ENCODE data around the gene GRIK4.

Gene GRIK4

DNA sequence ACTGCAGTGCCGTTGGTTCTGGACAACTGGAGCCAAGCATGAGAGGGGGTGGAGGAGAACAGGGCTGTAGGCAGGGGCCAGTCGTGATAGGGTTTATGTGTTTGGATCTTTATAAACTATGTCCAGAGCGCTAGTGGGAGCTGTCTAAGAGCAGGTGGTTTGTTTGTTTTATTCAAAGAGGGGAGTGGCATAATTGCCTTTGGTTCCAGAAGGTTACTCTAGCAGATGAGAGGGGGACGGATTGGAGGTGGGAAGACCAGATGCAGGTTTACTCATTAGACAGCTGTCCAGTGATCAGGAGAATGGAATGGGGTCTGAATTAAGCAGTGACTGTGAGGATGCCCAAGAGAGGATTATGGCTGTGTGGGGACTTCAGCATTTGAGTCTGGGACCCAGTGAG lies 403.1 kb downstream of the GRIK4 start:
- TF ChIP-seq, protein P1, sequence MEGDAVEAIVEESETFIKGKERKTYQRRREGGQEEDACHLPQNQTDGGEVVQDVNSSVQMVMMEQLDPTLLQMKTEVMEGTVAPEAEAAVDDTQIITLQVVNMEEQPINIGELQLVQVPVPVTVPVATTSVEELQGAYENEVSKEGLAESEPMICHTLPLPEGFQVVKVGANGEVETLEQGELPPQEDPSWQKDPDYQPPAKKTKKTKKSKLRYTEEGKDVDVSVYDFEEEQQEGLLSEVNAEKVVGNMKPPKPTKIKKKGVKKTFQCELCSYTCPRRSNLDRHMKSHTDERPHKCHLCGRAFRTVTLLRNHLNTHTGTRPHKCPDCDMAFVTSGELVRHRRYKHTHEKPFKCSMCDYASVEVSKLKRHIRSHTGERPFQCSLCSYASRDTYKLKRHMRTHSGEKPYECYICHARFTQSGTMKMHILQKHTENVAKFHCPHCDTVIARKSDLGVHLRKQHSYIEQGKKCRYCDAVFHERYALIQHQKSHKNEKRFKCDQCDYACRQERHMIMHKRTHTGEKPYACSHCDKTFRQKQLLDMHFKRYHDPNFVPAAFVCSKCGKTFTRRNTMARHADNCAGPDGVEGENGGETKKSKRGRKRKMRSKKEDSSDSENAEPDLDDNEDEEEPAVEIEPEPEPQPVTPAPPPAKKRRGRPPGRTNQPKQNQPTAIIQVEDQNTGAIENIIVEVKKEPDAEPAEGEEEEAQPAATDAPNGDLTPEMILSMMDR (conservative IDR thresholded peaks at IDR 0.05; ENCODE audit: low read depth, low read length) = no peak
- Histone ChIP-seq H2AFZ (ENCODE audit: low read depth) (no peak overlapping the region), H3K4me3 (IDR thresholded peaks at IDR 0.05; ENCODE audit: insufficient read depth, low read depth, low read length) (no peak overlapping the region), H3K27me3 (ENCODE audit: insufficient read depth, low read depth) (no peaks in the 10 kb centered on the region), H3K27ac (no peak overlapping the region), H3K36me3 (ENCODE audit: insufficient read depth) (no peaks in the 10 kb centered on the region), H3K9ac (no peak overlapping the region), H3K4me1 (ENCODE audit: low read depth, poor library complexity, severe bottlenecking) (no peaks in the 10 kb centered on the region), H4K20me1 (ENCODE audit: insufficient read depth) (no peaks in the 10 kb centered on the region), H3K79me2 (ENCODE audit: insufficient read depth, low read depth) (no peaks in the 10 kb centered on the region), H3K4me2 (no peak overlapping the region)

DNA sequence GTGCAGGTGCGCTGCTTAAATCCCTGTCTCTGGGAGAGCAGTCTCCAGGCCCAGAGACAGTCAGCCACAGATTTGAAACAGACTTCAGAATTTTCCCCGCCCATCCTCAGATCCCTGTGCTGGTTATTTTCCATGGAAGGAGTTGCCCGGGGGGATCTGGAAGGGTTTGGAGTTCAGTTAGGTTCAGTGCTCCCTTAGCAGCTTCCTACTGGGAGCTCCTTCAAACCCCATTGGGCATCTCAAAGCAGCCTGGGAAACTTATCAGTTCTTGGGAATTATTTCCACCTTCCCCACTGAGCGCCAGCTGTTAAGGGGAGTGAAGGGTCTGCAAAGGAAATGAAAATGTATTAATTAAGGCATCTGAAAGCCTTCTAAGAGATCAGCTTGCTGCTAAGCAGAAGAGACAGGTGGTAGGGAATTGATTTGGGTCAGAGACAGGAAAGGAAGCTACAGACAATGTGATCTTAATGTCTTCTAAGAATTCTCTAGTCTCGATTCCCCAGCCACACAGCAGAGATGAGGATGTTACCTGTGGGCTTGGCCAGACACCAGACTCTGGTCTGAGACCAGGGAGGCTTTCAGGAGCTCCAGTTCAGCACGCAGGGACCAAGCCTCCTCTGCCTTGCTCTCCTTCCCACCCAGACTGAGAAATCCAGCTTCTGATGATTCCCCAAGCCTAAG lies 406.2 kb downstream of the GRIK4 start:
- Histone ChIP-seq H3K36me3 (ENCODE audit: insufficient read depth) (no peaks in the 10 kb centered on the region), H3K79me2 (ENCODE audit: insufficient read depth, low read depth) (no peaks in the 10 kb centered on the region), H4K20me1 (ENCODE audit: insufficient read depth) (no peaks in the 10 kb centered on the region), H3K27me3 (ENCODE audit: insufficient read depth, low read depth) (no peaks in the 10 kb centered on the region), H2AFZ (ENCODE audit: low read depth) (no peak overlapping the region), H3K4me1 (ENCODE audit: low read depth, poor library complexity, severe bottlenecking) (no peaks in the 10 kb centered on the region), H3K4me3 (IDR thresholded peaks at IDR 0.05; ENCODE audit: insufficient read depth, low read depth, low read length) (no peak overlapping the region), H3K4me2 (no peak overlapping the region), H3K9ac (no peak overlapping the region), H3K27ac (no peak overlapping the region)
- TF ChIP-seq, protein P1 (conservative IDR thresholded peaks at IDR 0.05; ENCODE audit: low read depth, low read length) = no peak

DNA sequence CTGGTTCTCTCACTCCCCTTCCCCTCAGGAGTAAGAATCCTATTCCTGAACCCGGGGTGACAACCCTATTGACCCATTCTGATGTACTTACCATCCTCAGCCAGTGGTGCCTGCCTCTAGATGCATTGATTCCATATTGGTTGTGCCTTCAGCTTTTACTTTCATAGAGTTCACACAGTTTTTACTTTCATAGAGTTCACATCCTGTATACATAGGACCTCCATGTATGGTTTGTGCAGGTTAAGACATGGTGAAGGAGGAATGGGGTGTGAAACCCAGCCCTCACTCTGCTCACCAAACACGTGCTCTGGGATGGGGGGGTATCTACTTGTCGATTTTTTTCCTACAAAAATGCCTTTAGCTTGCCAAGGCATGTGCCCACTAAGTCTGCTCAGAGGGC lies 406.7 kb downstream of the GRIK4 start:
- TF ChIP-seq, protein P1 (conservative IDR thresholded peaks at IDR 0.05; ENCODE audit: low read depth, low read length) = no peak
- Histone ChIP-seq H3K9ac (no peak overlapping the region), H3K79me2 (ENCODE audit: insufficient read depth, low read depth) (no peaks in the 10 kb centered on the region), H3K4me1 (ENCODE audit: low read depth, poor library complexity, severe bottlenecking) (no peaks in the 10 kb centered on the region), H3K27me3 (ENCODE audit: insufficient read depth, low read depth) (no peaks in the 10 kb centered on the region), H3K27ac (no peak overlapping the region), H3K4me3 (IDR thresholded peaks at IDR 0.05; ENCODE audit: insufficient read depth, low read depth, low read length) (no peak overlapping the region), H3K36me3 (ENCODE audit: insufficient read depth) (no peaks in the 10 kb centered on the region), H2AFZ (ENCODE audit: low read depth) (no peak overlapping the region), H3K4me2 (no peak overlapping the region), H4K20me1 (ENCODE audit: insufficient read depth) (no peaks in the 10 kb centered on the region)

DNA sequence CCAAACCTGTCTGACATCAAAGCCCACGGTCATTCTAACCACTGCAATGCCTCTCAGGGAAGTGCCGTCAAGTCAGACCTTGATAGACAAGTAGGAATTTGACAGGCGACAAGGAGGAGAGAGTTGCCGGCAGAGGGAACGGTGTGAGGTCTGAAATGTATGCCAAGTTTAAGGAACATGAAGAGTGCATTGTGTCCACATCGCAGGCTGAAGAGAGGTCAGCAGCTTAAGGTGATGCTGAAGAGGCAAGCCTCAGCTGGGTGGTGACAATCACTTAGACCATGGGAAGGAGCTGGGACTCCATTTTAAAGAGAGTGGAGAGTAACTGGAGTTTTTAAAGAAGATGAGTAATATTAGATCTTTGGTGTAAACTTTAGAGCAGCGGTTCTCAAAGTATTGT lies 407.5 kb downstream of the GRIK4 start:
- Histone ChIP-seq H3K4me2 (no peak overlapping the region), H3K4me3 (IDR thresholded peaks at IDR 0.05; ENCODE audit: insufficient read depth, low read depth, low read length) (no peak overlapping the region), H3K79me2 (ENCODE audit: insufficient read depth, low read depth) (no peaks in the 10 kb centered on the region)

More for the DNA sequence above, 407.5 kb downstream of the GRIK4 start:
- TF ChIP-seq, protein P1 (conservative IDR thresholded peaks at IDR 0.05; ENCODE audit: low read depth, low read length) = no peak
- Histone ChIP-seq H4K20me1 (ENCODE audit: insufficient read depth) (no peaks in the 10 kb centered on the region), H3K27ac (no peak overlapping the region), H3K27me3 (ENCODE audit: insufficient read depth, low read depth) (no peaks in the 10 kb centered on the region), H2AFZ (ENCODE audit: low read depth) (no peak overlapping the region), H3K9ac (no peak overlapping the region), H3K4me1 (ENCODE audit: low read depth, poor library complexity, severe bottlenecking) (no peaks in the 10 kb centered on the region), H3K36me3 (ENCODE audit: insufficient read depth) (no peaks in the 10 kb centered on the region)
